ENCODE data around the gene CAPZB. TPM values are rescaled to one million over a fixed set of nuclear protein-coding genes. Genes with fewer than 3 reads are reported as not detected.
A peak's percentile ranks its signal among the peaks of the same experiment; 100 is the strongest.

The CAPZB gene
- total RNA-seq, 3 donors from 2014 or later (not counting 1 experiment from before 2014, with no cell fraction given): 369 to 393 (median 375) TPM

DNA sequence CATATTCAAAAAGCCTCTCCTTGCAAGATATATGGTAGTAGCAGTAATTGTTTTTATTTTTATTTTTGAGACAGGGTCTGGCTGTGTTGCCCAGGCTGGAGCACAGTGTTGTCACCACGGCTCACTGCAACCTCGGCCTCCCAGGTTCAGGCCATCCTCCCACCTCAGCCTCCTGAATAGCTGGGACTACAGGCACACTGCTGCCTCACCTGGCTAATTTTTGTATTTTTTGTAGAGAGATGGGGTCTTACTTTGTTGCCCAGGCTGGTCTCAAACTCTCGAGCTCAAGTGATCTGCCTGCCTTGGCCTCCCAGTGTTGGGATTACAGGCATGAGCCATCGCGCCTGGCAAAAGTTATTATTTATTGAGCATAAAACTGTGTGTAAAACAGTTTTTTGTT lies 134.8 kb downstream of the CAPZB start:
- Mint-ChIP-seq H3K27ac (peak overlapping the region in 1 of 2 donors; percentile 31), H3K27me3 (ENCODE audit: low read depth in 2 of 2) (no peaks in the 10 kb centered on the region), H3K4me3 (no peak overlapping the region), H3K4me1 (peaks cover 0 to 14% of the 10 kb centered on the region in 2 donors), H3K9me3 (no peaks in the 10 kb centered on the region), H3K36me3 (no peaks in the 10 kb centered on the region)
- no peak for ATAC-seq
- Histone ChIP-seq H3K27ac (ENCODE audit: low read length) (no peak overlapping the region), H3K36me3 (ENCODE audit: control insufficient read depth, insufficient read depth, low read length) (peaks cover 67% of the 10 kb centered on the region), H3K4me3 (ENCODE audit: low read length) (no peak overlapping the region), H3K4me1 (ENCODE audit: control insufficient read depth, insufficient read depth, low read length) (peaks cover 6% of the 10 kb centered on the region), H3K9me3 (ENCODE audit: control insufficient read depth, insufficient read depth, low read length) (no peaks in the 10 kb centered on the region), H3K27me3 (ENCODE audit: control insufficient read depth, insufficient read depth, low read length) (no peaks in the 10 kb centered on the region)
- intact Hi-C loops (cut with micrococcal nuclease): no loop called here
- WGBS (ENCODE audit: insufficient coverage): 95% methylated on average over 3 of the region's 5 CpGs
- TF ChIP-seq, protein P1, sequence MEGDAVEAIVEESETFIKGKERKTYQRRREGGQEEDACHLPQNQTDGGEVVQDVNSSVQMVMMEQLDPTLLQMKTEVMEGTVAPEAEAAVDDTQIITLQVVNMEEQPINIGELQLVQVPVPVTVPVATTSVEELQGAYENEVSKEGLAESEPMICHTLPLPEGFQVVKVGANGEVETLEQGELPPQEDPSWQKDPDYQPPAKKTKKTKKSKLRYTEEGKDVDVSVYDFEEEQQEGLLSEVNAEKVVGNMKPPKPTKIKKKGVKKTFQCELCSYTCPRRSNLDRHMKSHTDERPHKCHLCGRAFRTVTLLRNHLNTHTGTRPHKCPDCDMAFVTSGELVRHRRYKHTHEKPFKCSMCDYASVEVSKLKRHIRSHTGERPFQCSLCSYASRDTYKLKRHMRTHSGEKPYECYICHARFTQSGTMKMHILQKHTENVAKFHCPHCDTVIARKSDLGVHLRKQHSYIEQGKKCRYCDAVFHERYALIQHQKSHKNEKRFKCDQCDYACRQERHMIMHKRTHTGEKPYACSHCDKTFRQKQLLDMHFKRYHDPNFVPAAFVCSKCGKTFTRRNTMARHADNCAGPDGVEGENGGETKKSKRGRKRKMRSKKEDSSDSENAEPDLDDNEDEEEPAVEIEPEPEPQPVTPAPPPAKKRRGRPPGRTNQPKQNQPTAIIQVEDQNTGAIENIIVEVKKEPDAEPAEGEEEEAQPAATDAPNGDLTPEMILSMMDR (IDR thresholded peaks at IDR 0.05): no peak
- no peak for DNase-seq

DNA sequence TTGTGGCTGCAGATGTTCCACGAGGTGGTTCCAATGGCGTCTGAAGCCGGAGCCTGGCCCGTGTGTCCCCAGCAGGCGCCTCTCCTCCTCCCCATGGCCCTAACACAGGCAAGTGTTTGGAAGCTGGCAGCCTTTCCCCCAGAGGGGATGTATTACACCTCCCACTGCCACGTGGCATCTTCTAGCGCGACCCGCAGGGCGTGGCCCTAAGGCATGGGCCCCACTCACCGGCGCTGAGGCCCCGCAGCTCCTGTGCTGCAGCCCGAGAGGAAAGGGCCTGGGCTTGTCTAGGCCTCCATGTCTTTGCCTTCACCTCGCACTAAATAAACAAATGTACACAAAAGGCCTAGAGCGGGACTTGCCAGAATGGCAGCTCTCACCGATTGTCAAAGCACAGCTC lies 135.3 kb downstream of the CAPZB start:
- peaks cover 6% of the 10 kb centered on the region for H3K4me1 ChIP-seq (ENCODE audit: control insufficient read depth, insufficient read depth, low read length)
- Mint-ChIP-seq H3K9me3 (no peaks in the 10 kb centered on the region), H3K36me3 (no peaks in the 10 kb centered on the region), H3K4me3 (no peak overlapping the region), H3K4me1 (peaks cover 0 to 14% of the 10 kb centered on the region in 2 donors), H3K27ac (peak overlapping the region in 1 of 2 donors; percentile 31), H3K27me3 (ENCODE audit: low read depth in 2 of 2) (no peaks in the 10 kb centered on the region)
- TF ChIP-seq, protein P1 (IDR thresholded peaks at IDR 0.05): no peak
- H3K9me3 ChIP-seq (ENCODE audit: control insufficient read depth, insufficient read depth, low read length): no peaks in the 10 kb centered on the region
- no peak overlapping the region for H3K27ac ChIP-seq (ENCODE audit: low read length)
- no peak overlapping the region for H3K4me3 ChIP-seq (ENCODE audit: low read length)
- peaks cover 69% of the 10 kb centered on the region for H3K36me3 ChIP-seq (ENCODE audit: control insufficient read depth, insufficient read depth, low read length)
- 95% methylated on average over 17 of the region's 17 CpGs for WGBS (ENCODE audit: insufficient coverage)
- no peaks in the 10 kb centered on the region for H3K27me3 ChIP-seq (ENCODE audit: control insufficient read depth, insufficient read depth, low read length)
- ATAC-seq (no peak), DNase-seq (no peak)
- intact Hi-C loops (cut with micrococcal nuclease): no loop called here

DNA sequence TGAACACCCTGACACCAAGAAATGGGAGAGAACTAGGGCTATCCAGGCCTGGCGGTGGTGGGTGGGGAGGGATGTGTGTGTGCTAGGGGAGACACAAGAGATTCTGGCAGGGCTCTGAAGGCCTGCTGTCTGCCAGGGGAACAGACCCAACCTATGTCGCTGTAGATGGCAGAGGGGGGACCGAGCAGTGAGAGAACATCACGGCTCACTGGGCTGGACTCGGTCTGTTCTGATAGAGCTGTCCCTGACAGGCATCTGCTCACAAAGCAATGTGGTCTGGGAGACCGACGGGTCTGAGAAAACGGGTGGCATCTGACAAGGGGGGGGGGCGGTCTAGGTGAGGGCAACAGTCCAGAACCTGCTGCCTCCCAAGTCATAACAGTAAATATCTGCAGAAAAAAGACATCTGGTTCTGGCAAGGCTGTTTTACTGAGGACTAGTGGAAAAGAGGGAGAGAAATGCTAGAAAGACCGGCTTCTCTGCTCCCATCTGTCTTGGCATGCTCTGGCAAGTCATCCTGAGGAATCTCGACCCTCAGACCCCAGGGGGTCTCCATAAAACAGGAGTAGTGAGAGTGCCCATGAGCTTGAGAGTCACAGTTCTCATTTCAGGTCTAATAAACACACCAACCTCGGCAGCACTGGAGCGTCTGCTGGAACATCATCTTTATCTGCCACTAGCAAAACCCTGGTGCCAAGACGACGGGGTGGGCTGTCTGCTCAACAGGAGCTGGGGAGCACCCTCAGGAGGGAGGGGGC lies 136.7 kb downstream of the CAPZB start:
- Histone ChIP-seq H3K9me3 (ENCODE audit: control insufficient read depth, insufficient read depth, low read length) (no peaks in the 10 kb centered on the region), H3K4me1 (ENCODE audit: control insufficient read depth, insufficient read depth, low read length) (peaks cover 6% of the 10 kb centered on the region), H3K4me3 (ENCODE audit: low read length) (no peak overlapping the region), H3K27ac (ENCODE audit: low read length) (no peak overlapping the region), H3K27me3 (ENCODE audit: control insufficient read depth, insufficient read depth, low read length) (no peaks in the 10 kb centered on the region), H3K36me3 (ENCODE audit: control insufficient read depth, insufficient read depth, low read length) (peaks cover 69% of the 10 kb centered on the region)
- no peaks in the 10 kb centered on the region for H3K36me3 Mint-ChIP-seq
- ATAC-seq (no peak), DNase-seq (no peak)
- H3K27ac Mint-ChIP-seq: peak overlapping the region in 1 of 2 donors; percentile 45
- H3K4me1 Mint-ChIP-seq: peaks cover 0 to 14% of the 10 kb centered on the region in 2 donors
- 91% methylated on average over 14 of the region's 15 CpGs for WGBS (ENCODE audit: insufficient coverage)
- intact Hi-C loops (cut with micrococcal nuclease): no loop called here
- no peaks in the 10 kb centered on the region for H3K9me3 Mint-ChIP-seq
- H3K4me3 Mint-ChIP-seq: no peak overlapping the region
- no peaks in the 10 kb centered on the region for H3K27me3 Mint-ChIP-seq (ENCODE audit: low read depth in 2 of 2)
- TF ChIP-seq, protein P1 (IDR thresholded peaks at IDR 0.05): no peak
